Stimulated activated naive CD8-positive, alpha-beta T cell treated with anti-CD3 and anti-CD28 coated beads, Interleukin-15, amount 100 ng/mL, for 72 hours (primary cell): Measurements from ENCODE around the gene BTNL9.

ENCODE experiments used
- ATAC-seq: fragments of 150-1000 bp; cut with Tn5 transposase; 2 replicates; pipeline ENCODE4 v1.10.0; 2021; ENCODE audit warnings: mild to moderate bottlenecking, moderate library complexity
- DNase-seq, 2 donors: peaks; one replicate each; pipeline ENCODE4 v3.0.0; 2021 to 2022
- H3K27ac Mint-ChIP-seq, 2 donors: one replicate each; pipeline ENCODE4 v1.8.0; 2022; ENCODE audit warnings: mild to moderate bottlenecking in 2 of 2, mixed read lengths in 2 of 2, moderate library complexity in 2 of 2
- H3K27me3 Mint-ChIP-seq: one replicate; pipeline ENCODE4 v1.8.0; 2022; ENCODE audit warnings: mixed read lengths
- H3K4me1 Mint-ChIP-seq: one replicate; pipeline ENCODE4 v1.8.0; 2022; ENCODE audit warnings: mild to moderate bottlenecking, mixed read lengths
- H3K4me3 Mint-ChIP-seq, 2 donors: one replicate each; pipeline ENCODE4 v1.8.0; 2022; ENCODE audit warnings: mild to moderate bottlenecking in 2 of 2, mixed read lengths in 2 of 2, moderate library complexity in 1 of 2
- H3K9me3 Mint-ChIP-seq, 2 donors: one replicate each; pipeline ENCODE4 v1.8.0; 2022; ENCODE audit warnings: mixed read lengths in 2 of 2

BTNL9 gene

GRCh38 chr5:181051841-181052671, 12.0 kb downstream of the BTNL9 start:
- DNase-seq (no peak), ATAC-seq (peak; percentile 8)
- Mint-ChIP-seq H3K9me3 (no peaks in the 10 kb centered on the region), H3K4me3 (peak overlapping the region; percentile 75 to 81), H3K27ac (no peak overlapping the region), H3K4me1 (peaks cover 21% of the 10 kb centered on the region), H3K27me3 (peaks cover 88% of the 10 kb centered on the region)

- Mint-ChIP-seq H3K4me1 (peaks cover 21% of the 10 kb centered on the region), H3K27me3 (peaks cover 92% of the 10 kb centered on the region), H3K9me3 (no peaks in the 10 kb centered on the region), H3K27ac (no peak overlapping the region), H3K4me3 (peak overlapping the region; percentile 80 to 87)
- DNase-seq (peak; percentile 27 to 34), ATAC-seq (peak; percentile 54)
Measured at GRCh38 chr5:181052672-181053487, 12.8 kb downstream of the BTNL9 start.

GRCh38 chr5:181053488-181054121, 13.5 kb downstream of the BTNL9 start:
- peak; percentile 53 for ATAC-seq
- peak in 1 of 2 donors; percentile 16 for DNase-seq
- H3K27ac Mint-ChIP-seq, result no peak overlapping the region
- peaks cover 94% of the 10 kb centered on the region for H3K27me3 Mint-ChIP-seq
- peaks cover 21% of the 10 kb centered on the region for H3K4me1 Mint-ChIP-seq
- H3K9me3 Mint-ChIP-seq, result no peaks in the 10 kb centered on the region
- peak overlapping the region; percentile 80 to 87 for H3K4me3 Mint-ChIP-seq

- Mint-ChIP-seq H3K4me1 (peaks cover 21% of the 10 kb centered on the region), H3K4me3 (peak overlapping the region; percentile 8 to 87), H3K9me3 (no peaks in the 10 kb centered on the region), H3K27me3 (peaks cover 96% of the 10 kb centered on the region), H3K27ac (no peak overlapping the region)
- no peak for ATAC-seq
- no peak for DNase-seq
Measured at GRCh38 chr5:181054138-181054537, 14.1 kb downstream of the BTNL9 start.

- DNase-seq (no peak), ATAC-seq (no peak)
- Mint-ChIP-seq H3K4me3 (no peak overlapping the region), H3K27ac (no peak overlapping the region), H3K27me3 (peaks cover 96% of the 10 kb centered on the region), H3K9me3 (no peaks in the 10 kb centered on the region), H3K4me1 (peaks cover 21% of the 10 kb centered on the region)
Measured at GRCh38 chr5:181054871-181055459, 14.9 kb downstream of the BTNL9 start.

GRCh38 chr5:181056431-181056830, 16.4 kb downstream of the BTNL9 start:
- peaks cover 96% of the 10 kb centered on the region for H3K27me3 Mint-ChIP-seq
- no peak overlapping the region for H3K27ac Mint-ChIP-seq
- no peak for DNase-seq
- ATAC-seq, result no peak
- no peaks in the 10 kb centered on the region for H3K9me3 Mint-ChIP-seq
- no peak overlapping the region for H3K4me3 Mint-ChIP-seq
- peaks cover 21% of the 10 kb centered on the region for H3K4me1 Mint-ChIP-seq

GRCh38 chr5:181058321-181058720, 18.3 kb downstream of the BTNL9 start:
- Mint-ChIP-seq H3K9me3 (no peaks in the 10 kb centered on the region), H3K4me3 (no peak overlapping the region), H3K27ac (no peak overlapping the region), H3K27me3 (peaks cover 100% of the 10 kb centered on the region), H3K4me1 (peaks cover 12% of the 10 kb centered on the region)
- DNase-seq (no peak), ATAC-seq (no peak)

GRCh38 chr5:181058786-181059296, 18.8 kb downstream of the BTNL9 start:
- Mint-ChIP-seq H3K4me1 (peaks cover 7% of the 10 kb centered on the region), H3K9me3 (no peaks in the 10 kb centered on the region), H3K4me3 (peak overlapping the region in 1 of 2 donors; percentile 36), H3K27ac (no peak overlapping the region), H3K27me3 (peaks cover 100% of the 10 kb centered on the region)
- peak; percentile 42 for ATAC-seq
- DNase-seq, result no peak

GRCh38 chr5:181059297-181060230, 19.5 kb downstream of the BTNL9 start:
- Mint-ChIP-seq H3K27ac (no peak overlapping the region), H3K4me1 (no peaks in the 10 kb centered on the region), H3K4me3 (peak overlapping the region in 1 of 2 donors; percentile 55), H3K9me3 (no peaks in the 10 kb centered on the region), H3K27me3 (peaks cover 93% of the 10 kb centered on the region)
- ATAC-seq (peak; percentile 37), DNase-seq (no peak)

GRCh38 chr5:181060231-181060590, 20.1 kb downstream of the BTNL9 start:
- peaks cover 89% of the 10 kb centered on the region for H3K27me3 Mint-ChIP-seq
- ATAC-seq, result no peak
- no peaks in the 10 kb centered on the region for H3K9me3 Mint-ChIP-seq
- H3K4me3 Mint-ChIP-seq, result no peak overlapping the region
- no peak overlapping the region for H3K27ac Mint-ChIP-seq
- H3K4me1 Mint-ChIP-seq, result no peaks in the 10 kb centered on the region
- DNase-seq, result no peak

- H3K27me3 Mint-ChIP-seq, result peaks cover 89% of the 10 kb centered on the region
- H3K4me1 Mint-ChIP-seq, result no peaks in the 10 kb centered on the region
- DNase-seq, result no peak
- no peak for ATAC-seq
- no peak overlapping the region for H3K27ac Mint-ChIP-seq
- no peak overlapping the region for H3K4me3 Mint-ChIP-seq
- no peaks in the 10 kb centered on the region for H3K9me3 Mint-ChIP-seq
Measured at GRCh38 chr5:181060924-181061323, 20.9 kb downstream of the BTNL9 start.

- DNase-seq (no peak), ATAC-seq (no peak)
- Mint-ChIP-seq H3K27ac (no peak overlapping the region), H3K4me1 (no peaks in the 10 kb centered on the region), H3K9me3 (no peaks in the 10 kb centered on the region), H3K27me3 (peaks cover 89% of the 10 kb centered on the region), H3K4me3 (no peak overlapping the region)
Measured at GRCh38 chr5:181061645-181062044, 21.6 kb downstream of the BTNL9 start.

- no peaks in the 10 kb centered on the region for H3K9me3 Mint-ChIP-seq
- peaks cover 85% of the 10 kb centered on the region for H3K27me3 Mint-ChIP-seq
- DNase-seq, result no peak
- H3K27ac Mint-ChIP-seq, result no peak overlapping the region
- H3K4me1 Mint-ChIP-seq, result no peaks in the 10 kb centered on the region
- H3K4me3 Mint-ChIP-seq, result no peak overlapping the region
- ATAC-seq, result no peak
Measured at GRCh38 chr5:181062631-181063030, 22.6 kb downstream of the BTNL9 start.

- H3K27ac Mint-ChIP-seq, result peak overlapping the region in 1 of 2 donors; percentile 82
- H3K4me3 Mint-ChIP-seq, result no peak overlapping the region
- DNase-seq, result no peak
- H3K9me3 Mint-ChIP-seq, result no peaks in the 10 kb centered on the region
- no peak for ATAC-seq
- H3K4me1 Mint-ChIP-seq, result no peaks in the 10 kb centered on the region
- peaks cover 85% of the 10 kb centered on the region for H3K27me3 Mint-ChIP-seq
Measured at GRCh38 chr5:181063514-181063913, 23.4 kb downstream of the BTNL9 start.
